Measurements from ENCODE around the gene YEATS2. TPM values are rescaled to one million over a fixed set of nuclear protein-coding genes. Genes with fewer than 3 reads are reported as not detected.

Gene YEATS2
- total RNA-seq, 3 donors from 2014 or later (not counting 1 experiment from before 2014, with no cell fraction given): 23.1 to 25.8 (median 25.2) TPM

GRCh38 chr3:183730361-183730760 is 32.8 kb downstream of the YEATS2 start:
- Histone ChIP-seq H3K4me3 (ENCODE audit: low read length) (no peak overlapping the region), H3K36me3 (ENCODE audit: control insufficient read depth, insufficient read depth, low read length) (peaks cover 54% of the 10 kb centered on the region), H3K9me3 (ENCODE audit: control insufficient read depth, insufficient read depth, low read length) (no peaks in the 10 kb centered on the region), H3K27me3 (ENCODE audit: control insufficient read depth, insufficient read depth, low read length) (no peaks in the 10 kb centered on the region), H3K4me1 (ENCODE audit: control insufficient read depth, insufficient read depth, low read length) (no peaks in the 10 kb centered on the region), H3K27ac (ENCODE audit: low read length) (no peak overlapping the region)
- no peak for DNase-seq
- Mint-ChIP-seq H3K4me3 (no peak overlapping the region), H3K27me3 (ENCODE audit: low read depth in 2 of 2) (no peaks in the 10 kb centered on the region), H3K9me3 (no peaks in the 10 kb centered on the region), H3K4me1 (peaks cover 5 to 7% of the 10 kb centered on the region in 2 donors), H3K36me3 (no peaks in the 10 kb centered on the region), H3K27ac (no peak overlapping the region)
- TF ChIP-seq CTCF (IDR thresholded peaks at IDR 0.05): no peak
- intact Hi-C loops (cut with micrococcal nuclease): no loop called here
- no peak for ATAC-seq
- 100% methylated on average over 1 of the region's 2 CpGs for WGBS (ENCODE audit: insufficient coverage)

- H3K9me3 Mint-ChIP-seq: no peaks in the 10 kb centered on the region
- intact Hi-C loops (cut with micrococcal nuclease): no loop called here
- H3K27ac Mint-ChIP-seq: no peak overlapping the region
- no peak for TF ChIP-seq CTCF (IDR thresholded peaks at IDR 0.05)
- Histone ChIP-seq H3K9me3 (ENCODE audit: control insufficient read depth, insufficient read depth, low read length) (no peaks in the 10 kb centered on the region), H3K36me3 (ENCODE audit: control insufficient read depth, insufficient read depth, low read length) (peaks cover 50% of the 10 kb centered on the region), H3K27ac (ENCODE audit: low read length) (no peak overlapping the region), H3K27me3 (ENCODE audit: control insufficient read depth, insufficient read depth, low read length) (no peaks in the 10 kb centered on the region), H3K4me1 (ENCODE audit: control insufficient read depth, insufficient read depth, low read length) (no peaks in the 10 kb centered on the region), H3K4me3 (ENCODE audit: low read length) (no peak overlapping the region)
- no peaks in the 10 kb centered on the region for H3K36me3 Mint-ChIP-seq
- 95% methylated on average over 3 of the region's 5 CpGs for WGBS (ENCODE audit: insufficient coverage)
- no peaks in the 10 kb centered on the region for H3K27me3 Mint-ChIP-seq (ENCODE audit: low read depth in 2 of 2)
- DNase-seq: no peak
- no peak overlapping the region for H3K4me3 Mint-ChIP-seq
- no peak for ATAC-seq
- peaks cover 5 to 7% of the 10 kb centered on the region in 2 donors for H3K4me1 Mint-ChIP-seq
These were observed 34.0 kb downstream of the YEATS2 start for GRCh38 chr3:183731611-183732010.

GRCh38 chr3:183733553-183733952 is 36.0 kb downstream of the YEATS2 start:
- H3K9me3 Mint-ChIP-seq: no peaks in the 10 kb centered on the region
- TF ChIP-seq CTCF (IDR thresholded peaks at IDR 0.05): no peak
- Histone ChIP-seq H3K36me3 (ENCODE audit: control insufficient read depth, insufficient read depth, low read length) (peaks cover 48% of the 10 kb centered on the region), H3K9me3 (ENCODE audit: control insufficient read depth, insufficient read depth, low read length) (no peaks in the 10 kb centered on the region), H3K4me1 (ENCODE audit: control insufficient read depth, insufficient read depth, low read length) (no peaks in the 10 kb centered on the region), H3K27me3 (ENCODE audit: control insufficient read depth, insufficient read depth, low read length) (no peaks in the 10 kb centered on the region), H3K4me3 (ENCODE audit: low read length) (no peak overlapping the region), H3K27ac (ENCODE audit: low read length) (no peak overlapping the region)
- WGBS (ENCODE audit: insufficient coverage): 87% methylated on average over 6 of the region's 7 CpGs
- intact Hi-C loops (cut with micrococcal nuclease): no loop called here
- DNase-seq (no peak), ATAC-seq (no peak)
- no peak overlapping the region for H3K27ac Mint-ChIP-seq
- H3K27me3 Mint-ChIP-seq (ENCODE audit: low read depth in 2 of 2): no peaks in the 10 kb centered on the region
- peaks cover 6% of the 10 kb centered on the region for H3K36me3 Mint-ChIP-seq
- no peak overlapping the region for H3K4me3 Mint-ChIP-seq
- H3K4me1 Mint-ChIP-seq: peaks cover 5 to 7% of the 10 kb centered on the region in 2 donors

GRCh38 chr3:183734750-183735494 is 37.3 kb downstream of the YEATS2 start:
- Mint-ChIP-seq H3K27ac (no peak overlapping the region), H3K4me1 (peaks cover 5 to 7% of the 10 kb centered on the region in 2 donors), H3K36me3 (peaks cover 6% of the 10 kb centered on the region), H3K9me3 (no peaks in the 10 kb centered on the region), H3K27me3 (ENCODE audit: low read depth in 2 of 2) (no peaks in the 10 kb centered on the region), H3K4me3 (no peak overlapping the region)
- no peak for TF ChIP-seq CTCF (IDR thresholded peaks at IDR 0.05)
- ATAC-seq: no peak
- Histone ChIP-seq H3K27me3 (ENCODE audit: control insufficient read depth, insufficient read depth, low read length) (no peaks in the 10 kb centered on the region), H3K4me1 (ENCODE audit: control insufficient read depth, insufficient read depth, low read length) (no peaks in the 10 kb centered on the region), H3K4me3 (ENCODE audit: low read length) (no peak overlapping the region), H3K27ac (ENCODE audit: low read length) (no peak overlapping the region), H3K36me3 (ENCODE audit: control insufficient read depth, insufficient read depth, low read length) (peaks cover 44% of the 10 kb centered on the region), H3K9me3 (ENCODE audit: control insufficient read depth, insufficient read depth, low read length) (no peaks in the 10 kb centered on the region)
- 97% methylated on average over 3 of the region's 5 CpGs for whole genome bisulfite sequencing (ENCODE audit: insufficient coverage)
- intact Hi-C loops (cut with micrococcal nuclease): no loop called here
- no peak for DNase-seq
